Measurements from ENCODE around the gene HDDC3.

DNA sequence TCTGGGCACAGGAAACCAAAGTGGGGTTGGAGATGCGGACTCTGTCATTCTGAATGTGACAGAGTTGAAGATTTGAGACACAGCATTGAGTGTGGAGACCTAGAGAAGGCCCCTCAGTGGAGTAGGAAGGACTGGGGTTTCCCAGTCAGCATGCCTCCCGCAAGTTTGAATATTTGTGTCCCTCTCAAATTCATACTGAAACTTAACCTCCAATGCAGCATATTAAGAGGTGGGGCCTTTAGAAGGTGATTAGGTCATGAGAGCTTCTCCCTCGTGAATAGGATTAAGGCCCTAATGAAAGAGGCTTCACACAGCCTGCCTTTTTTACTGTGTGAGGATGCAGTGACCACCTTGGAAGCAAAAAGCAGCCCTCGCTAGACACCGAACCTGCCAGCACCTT, 8.0 kb downstream of the HDDC3 start:
- TF ChIP-seq HDGF (IDR thresholded peaks at IDR 0.05; ENCODE audit: borderline replicate concordance) (no peak), ELF4 (IDR thresholded peaks at IDR 0.05) (no peak), ARNT (IDR thresholded peaks at IDR 0.05) (no peak), ZNF384 (IDR thresholded peaks at IDR 0.05) (no peak), NFRKB (IDR thresholded peaks at IDR 0.05) (no peak), TARDBP (IDR thresholded peaks at IDR 0.05) (no peak), SP1 (IDR thresholded peaks at IDR 0.05) (no peak), FOXA1 (IDR thresholded peaks at IDR 0.05) (no peak), L3MBTL2 (conservative IDR thresholded peaks at IDR 0.05) (no peak), FOXK2 (IDR thresholded peaks at IDR 0.05) (no peak), LEF1 (IDR thresholded peaks at IDR 0.05; ENCODE audit: borderline replicate concordance) (no peak), BHLHE40 (IDR thresholded peaks at IDR 0.05; ENCODE audit: borderline replicate concordance) (no peak), FOXM1 (IDR thresholded peaks at IDR 0.05; ENCODE audit: borderline replicate concordance) (no peak)
- TF ChIP-seq, protein P1, sequence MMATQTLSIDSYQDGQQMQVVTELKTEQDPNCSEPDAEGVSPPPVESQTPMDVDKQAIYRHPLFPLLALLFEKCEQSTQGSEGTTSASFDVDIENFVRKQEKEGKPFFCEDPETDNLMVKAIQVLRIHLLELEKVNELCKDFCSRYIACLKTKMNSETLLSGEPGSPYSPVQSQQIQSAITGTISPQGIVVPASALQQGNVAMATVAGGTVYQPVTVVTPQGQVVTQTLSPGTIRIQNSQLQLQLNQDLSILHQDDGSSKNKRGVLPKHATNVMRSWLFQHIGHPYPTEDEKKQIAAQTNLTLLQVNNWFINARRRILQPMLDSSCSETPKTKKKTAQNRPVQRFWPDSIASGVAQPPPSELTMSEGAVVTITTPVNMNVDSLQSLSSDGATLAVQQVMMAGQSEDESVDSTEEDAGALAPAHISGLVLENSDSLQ (IDR thresholded peaks at IDR 0.05): no peak

Measured in HEK293T (cell line).